HepG2 (cell line): ENCODE results near the gene PRXL2A. TPM values are rescaled to one million over a fixed set of nuclear protein-coding genes. Genes with fewer than 3 reads are reported as not detected.

ENCODE experiments used
- ATAC-seq: fragments of 200-7000 bp; cut with Tn5 transposase; 3 replicates; pipeline ENCODE4 v1.9.1; 2020; ENCODE audit warnings: mild to moderate bottlenecking, moderate library complexity
- BruUV-seq: library from RNA; stranded (reverse); fragments of 400-500 nt; replicated peaks from 2 replicates; lab custom pipeline; 2021; lab: Mats Ljungman, UMichigan
- CTCF ChIA-PET: fragments of 300-600 bp; formaldehyde crosslinking; extraction: SDS; loops from one replicate; lab custom pipeline; 2021; ENCODE audit warnings: low total read pairs, inconsistent platforms, low intra/inter-chr PET ratio; lab: Yijun Ruan, JAX
- POLR2A ChIA-PET: fragments of 350-600 bp; sonication (Branson Sonifier 250); formaldehyde crosslinking; loops from one replicate; lab custom pipeline; 2020; ENCODE audit warnings: antibody characterized with exemption, inconsistent platforms; lab: Yijun Ruan, JAX
- DNase-seq: peaks from one replicate; pipeline ENCODE4 v3.0.0-alpha.2; 2015; ENCODE audit warnings: low spot score
- FAIRE-seq: peaks from 3 replicates; lab custom pipeline; 2011; peaks lifted over from hg19 to GRCh38; lab: Jason Lieb, UNC
- H2AFZ ChIP-seq: one replicate; pipeline ENCODE4 v1.6.1; 2011; ENCODE audit warnings: low read length, inconsistent platforms
- H3K27ac ChIP-seq: fragments of 300-600 bp; 3 replicates; pipeline ENCODE4 v1.8.0; 2011; ENCODE audit warnings: mixed run types, mild to moderate bottlenecking, mixed read lengths, low read length, inconsistent platforms; ENCODE audit not compliant: insufficient read depth; ENCODE audit errors: extremely low read length
- H3K27me3 ChIP-seq, 2 experiments: fragments of 200-600 bp in 1 of 2; 2 replicates in 1 of 2; 3 replicates in 1 of 2; pipeline versions ENCODE4 v1.6.0 to v1.8.0; 2011; ENCODE audit warnings: low read length in 2 of 2, mild to moderate bottlenecking in 2 of 2, moderate library complexity in 2 of 2, inconsistent platforms in 1 of 2; ENCODE audit not compliant: insufficient read depth in 2 of 2, control insufficient read depth in 1 of 2
- H3K36me3 ChIP-seq, 2 experiments: fragments of 200-600 bp in 1 of 2; replicated peaks in 1 of 2; 2 replicates in 1 of 2; 3 replicates in 1 of 2; pipeline versions ENCODE4 v1.5.1 to v1.8.0; 2011; ENCODE audit warnings: low read length in 2 of 2, inconsistent platforms in 1 of 2; ENCODE audit not compliant: insufficient read depth in 2 of 2, control insufficient read depth in 1 of 2
- H3K4me1 ChIP-seq: 2 replicates; pipeline ENCODE4 v1.5.1; 2012; ENCODE audit warnings: low read length, inconsistent platforms; ENCODE audit not compliant: insufficient read depth
- H3K4me2 ChIP-seq: 2 replicates; pipeline ENCODE4 v1.6.0; 2011; ENCODE audit warnings: low read depth, low read length, inconsistent platforms
- H3K4me3 ChIP-seq, 3 experiments: fragments of 200-600 bp in 1 of 3; sonication (generic), shearing (Covaris generic) in 1 of 3; replicated peaks in 1 of 3; 2 replicates each; pipeline ENCODE4 v1.5.1; 2011 to 2016; ENCODE audit warnings: low read length in 3 of 3, inconsistent platforms in 2 of 3, low read depth in 2 of 3, mild to moderate bottlenecking in 2 of 3, control low read depth in 1 of 3, mixed read lengths in 1 of 3; ENCODE audit not compliant: insufficient read depth in 1 of 3
- H3K79me2 ChIP-seq: one replicate; pipeline ENCODE4 v1.6.1; 2011; ENCODE audit warnings: low read length, inconsistent platforms; ENCODE audit not compliant: insufficient read depth
- H3K9ac ChIP-seq: 2 replicates; pipeline ENCODE4 v1.6.0; 2011; ENCODE audit warnings: mild to moderate bottlenecking, low read depth, low read length, inconsistent platforms; ENCODE audit not compliant: insufficient read depth
- H3K9me3 ChIP-seq: 2 replicates; pipeline ENCODE4 v1.5.1; 2012; ENCODE audit warnings: mild to moderate bottlenecking, low read length
- H4K20me1 ChIP-seq: 2 replicates; pipeline ENCODE4 v1.6.0; 2011; ENCODE audit warnings: inconsistent platforms, mild to moderate bottlenecking, low read length, moderate library complexity; ENCODE audit not compliant: insufficient read depth
- ARNTL ChIP-seq: sonication (generic); formaldehyde crosslinking; IDR thresholded peaks from 2 replicates; pipeline ENCODE4 v1.4.0; 2020; ENCODE audit warnings: mild to moderate bottlenecking, missing genetic modification reagents
- FOXP1 ChIP-seq, 2 experiments: fragments of 450-650 bp in 1 of 2; IDR thresholded peaks; 2 replicates each; pipeline ENCODE4 v1.6.1; 2017 to 2018; ENCODE audit warnings: antibody characterized with exemption in 1 of 2
- HNRNPL ChIP-seq: fragments of 200-400 bp; formaldehyde crosslinking; IDR thresholded peaks from 2 replicates; pipeline ENCODE4 v1.6.1; 2017; ENCODE audit warnings: mild to moderate bottlenecking, low read depth, low read length
- MTA3 ChIP-seq: sonication (generic); formaldehyde crosslinking; IDR thresholded peaks from 2 replicates; pipeline ENCODE4 v1.4.0; 2020; ENCODE audit warnings: missing genetic modification reagents
- MXD1 ChIP-seq: sonication (generic); formaldehyde crosslinking; IDR thresholded peaks from 2 replicates; pipeline ENCODE4 v1.4.0; 2020; ENCODE audit warnings: mild to moderate bottlenecking, missing genetic modification reagents
- NR1H2 ChIP-seq: sonication (generic); formaldehyde crosslinking; IDR thresholded peaks from 2 replicates; pipeline ENCODE4 v1.8.1; 2022; ENCODE audit warnings: low read depth, missing genetic modification reagents, borderline replicate concordance
- POLR2G ChIP-seq: fragments of 200-400 bp; formaldehyde crosslinking; IDR thresholded peaks from 2 replicates; pipeline ENCODE4 v1.6.1; 2018; ENCODE audit warnings: mild to moderate bottlenecking, low read depth, low read length, moderate library complexity
- RXRA ChIP-seq: sonication (generic); formaldehyde crosslinking; IDR thresholded peaks from 2 replicates; pipeline ENCODE4 v1.5.1; 2020; ENCODE audit warnings: missing genetic modification reagents
- RXRB ChIP-seq: IDR thresholded peaks from 2 replicates; pipeline ENCODE4 v1.6.1; 2016; ENCODE audit warnings: borderline replicate concordance, missing genetic modification reagents, missing compliant biosample characterization
- SIN3A ChIP-seq: IDR thresholded peaks from 2 replicates; pipeline ENCODE4 v1.6.1; 2011; ENCODE audit warnings: low read depth, mild to moderate bottlenecking, control low read depth, low read length, borderline replicate concordance
- TBX2 ChIP-seq: sonication (generic); formaldehyde crosslinking; IDR thresholded peaks from 2 replicates; pipeline ENCODE4 v1.5.0; 2020; ENCODE audit warnings: missing genetic modification reagents, mild to moderate bottlenecking, borderline replicate concordance
- TFDP1 ChIP-seq: IDR thresholded peaks from 2 replicates; pipeline ENCODE4 v1.6.1; 2016; ENCODE audit warnings: missing compliant biosample characterization, missing genetic modification reagents, borderline replicate concordance
- ZFY ChIP-seq: sonication (generic); formaldehyde crosslinking; IDR thresholded peaks from 2 replicates; pipeline ENCODE4 v1.4.0; 2020; ENCODE audit warnings: missing genetic modification reagents
- ZNF263 ChIP-seq: sonication (generic); formaldehyde crosslinking; IDR thresholded peaks from 2 replicates; pipeline ENCODE4 v1.4.0; 2020; ENCODE audit warnings: missing genetic modification reagents
- ZNF281 ChIP-seq: sonication (generic); formaldehyde crosslinking; IDR thresholded peaks from 2 replicates; pipeline ENCODE4 v1.4.0; 2020; ENCODE audit warnings: missing genetic modification reagents, borderline replicate concordance
- ZNF292 ChIP-seq: sonication (generic); formaldehyde crosslinking; IDR thresholded peaks from 2 replicates; pipeline ENCODE4 v1.8.1; 2022; ENCODE audit warnings: mild to moderate bottlenecking, low read depth, missing genetic modification reagents, borderline replicate concordance
- ZNF33B ChIP-seq: sonication (generic); formaldehyde crosslinking; IDR thresholded peaks from 2 replicates; pipeline ENCODE4 v1.5.1; 2020; ENCODE audit warnings: mild to moderate bottlenecking, missing genetic modification reagents
- WGBS: methylation state at CpG from one replicate; pipeline ENCODE4 v1.1.6; 2017; ENCODE audit warnings: low lambda C conversion rate; 5-methylcytosine and 5-hydroxymethylcytosine counted together
- in situ Hi-C: cut with HindIII; loops from 2 replicates; pipeline ENCODE4 v1.10.0; 2017; ENCODE audit warnings: low pct_unique_long_range_greater_than_20kb; ENCODE audit not compliant: extremely low pct_ligation_motif_present
- intact Hi-C: fragments of 100-400 bp; cut with micrococcal nuclease; formaldehyde crosslinking; loops from one replicate; pipeline ENCODE4 v1.10.0; 2022; ENCODE audit not compliant: unreplicated experiment
- polyA plus RNA-seq, 8 experiments: library from polyadenylated mRNA; depleted of rRNA in 3 of 8; stranded (reverse) in 7 of 8; unstranded in 1 of 8; fragments of >200 nt; fragmentation: Illumina TruSeq in 4 of 8; extraction: Trizol in 4 of 8; gene quantifications; 2 replicates each; pipeline versions ENCODE4 v1.2.1 to v1.2.3, GENCODE V29; 2011 to 2016; ENCODE audit warnings: low read depth in 4 of 8, missing spikeins in 1 of 8, mixed read lengths in 1 of 8; ENCODE audit not compliant: insufficient read depth in 1 of 8
- total RNA-seq, 5 experiments: library from RNA; depleted of rRNA; stranded (reverse); fragments of >200 nt; fragmentation: Illumina TruSeq; extraction: Trizol; gene quantifications; 2 replicates each; pipeline ENCODE4 v1.2.3, GENCODE V29; 2016; ENCODE audit warnings: low read depth in 1 of 5

The PRXL2A gene
- total and polyA plus RNA-seq, 2 of the 13 experiments (the other 11 are each of a cell fraction or from before 2014, with no cell fraction given), result 43.9 to 79.9 TPM

DNA sequence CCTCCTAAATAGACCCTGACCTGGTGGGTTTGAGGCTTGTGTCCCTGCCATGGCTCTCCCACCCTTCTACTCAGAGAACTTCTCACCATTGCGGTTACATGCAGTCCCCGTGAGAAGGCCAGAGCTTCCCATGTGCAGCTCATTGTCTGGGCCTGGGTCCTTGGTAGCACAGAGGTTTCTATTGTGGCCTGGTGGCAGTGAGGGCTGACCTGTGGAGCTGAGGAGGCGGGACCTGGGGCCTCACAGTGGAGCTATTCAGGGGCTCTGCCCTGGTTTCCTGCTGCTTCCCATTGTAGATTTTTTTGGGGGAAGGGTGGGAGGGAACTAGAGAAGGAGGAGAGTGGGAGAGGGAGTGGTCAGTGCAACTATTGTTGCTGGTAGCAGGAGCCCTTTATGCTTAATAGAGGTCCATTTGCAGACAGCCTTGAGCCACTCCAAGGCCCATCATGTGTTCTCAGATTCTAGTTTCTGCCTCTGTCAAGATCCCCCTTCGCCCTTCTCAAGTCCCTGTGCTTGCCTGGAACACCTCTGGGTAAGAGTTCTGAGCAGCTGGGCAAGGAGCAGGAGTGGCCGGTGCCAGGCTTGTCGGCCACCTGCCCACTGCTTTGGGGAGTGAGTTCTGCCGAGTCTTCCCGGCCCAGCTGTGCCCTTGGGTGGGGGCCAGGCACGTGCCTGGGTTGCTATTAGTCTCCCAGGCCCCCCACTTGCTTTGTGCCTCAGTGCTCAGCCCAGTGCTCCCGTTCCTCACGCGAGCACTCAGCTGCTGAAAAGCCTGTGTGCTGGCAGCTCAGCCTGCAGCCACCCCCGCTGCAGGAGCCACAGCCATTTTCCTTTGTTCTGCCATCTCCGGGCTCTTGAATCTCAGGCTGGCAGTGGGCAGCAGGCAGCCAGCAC is 56.5 kb downstream of the PRXL2A start:
- Histone ChIP-seq H3K36me3 (peaks cover 5 to 23% of the 10 kb centered on the region in 2 experiments; a peak in 4 of 5 replicates), H2AFZ (no peak overlapping the region), H3K27ac (peak overlapping the region; percentile 90), H3K9me3 (no peaks in the 10 kb centered on the region), H3K79me2 (peaks cover 100% of the 10 kb centered on the region), H3K4me1 (peaks cover 99% of the 10 kb centered on the region), H3K27me3 (no peaks in the 10 kb centered on the region), H3K4me3 (peak overlapping the region in 1 of 3 experiments; percentile 46; a peak in 2 of 6 replicates), H3K4me2 (peak overlapping the region; percentile 68), H3K9ac (peak overlapping the region; percentile 73), H4K20me1 (peaks cover 41% of the 10 kb centered on the region)
- 63% methylated on average over 2 of the region's 14 CpGs for WGBS
- in situ Hi-C loops, result no loop called here
- intact Hi-C loops, result loop anchor here (2.0 kb wide), 1 partner anchor 34 kb away; no protein-coding TSS in a partner anchor
- ChIA-PET POLR2A (interaction anchor here (0.9 to 2.9 kb wide), 13 partner anchors 8 to 192 kb away, joined by 3 to 25 read pairs (median 5); partner anchors contain the start of gene PRXL2A), CTCF (no interaction called here)
- DNase-seq, result peak; percentile 97
- BruUV-seq, result no TSS peak
- ATAC-seq, result peak; percentile 97
- peak; percentile 83 for FAIRE-seq
- TF ChIP-seq RXRA (CRISPR knock-in tag) (peak; percentile 37; the same call in 1 of the 2 replicates), TFDP1 (CRISPR knock-in tag) (peak; percentile 70; the same call in 1 of the 2 replicates), ZNF33B (CRISPR knock-in tag) (no peak), NR1H2 (no peak), ZFY (CRISPR knock-in tag) (peak; percentile 74), HNRNPL (peak; percentile 69; the same call in 1 of the 2 replicates), ARNTL (CRISPR knock-in tag) (peak; percentile 35; the same call in 1 of the 2 replicates), FOXP1 (IDR thresholded peaks at IDR 0.05) (no peak), FOXP1 (CRISPR knock-in tag; IDR thresholded peaks at IDR 0.05) (0 out of 2 replicates have a peak, but pooled peaks have one; percentile 10), ZNF281 (CRISPR knock-in tag) (peak; percentile 74; the same call in 1 of the 2 replicates), TBX2 (CRISPR knock-in tag) (peak; percentile 61; the same call in 1 of the 2 replicates), ZNF292 (0 out of 2 replicates have a peak, but pooled peaks have one; percentile 55), MTA3 (no peak), ZNF263 (CRISPR knock-in tag) (peak; percentile 85), POLR2G (peak; percentile 63), SIN3A (no peak), RXRB (CRISPR knock-in tag) (peak; percentile 8; the same call in 1 of the 2 replicates), MXD1 (no peak)
